SK-N-SH treated with all-trans-retinoic acid at 6 μM for 48 hours (cell line): ENCODE data around the gene SUSD3.

Experiments used
- GLIS3 ChIP-seq: fragments of 250-450 bp; sonication (Bioruptor Pico); IDR thresholded peaks from 2 replicates; pipeline ENCODE4 v1.5.0; 2020; ENCODE audit warnings: mild to moderate bottlenecking, moderate library complexity
- ZFP3 ChIP-seq: fragments of 250-450 bp; sonication (Bioruptor Pico); IDR thresholded peaks from 2 replicates; pipeline ENCODE4 v1.5.0; 2020; ENCODE audit warnings: mild to moderate bottlenecking, moderate library complexity

DNA sequence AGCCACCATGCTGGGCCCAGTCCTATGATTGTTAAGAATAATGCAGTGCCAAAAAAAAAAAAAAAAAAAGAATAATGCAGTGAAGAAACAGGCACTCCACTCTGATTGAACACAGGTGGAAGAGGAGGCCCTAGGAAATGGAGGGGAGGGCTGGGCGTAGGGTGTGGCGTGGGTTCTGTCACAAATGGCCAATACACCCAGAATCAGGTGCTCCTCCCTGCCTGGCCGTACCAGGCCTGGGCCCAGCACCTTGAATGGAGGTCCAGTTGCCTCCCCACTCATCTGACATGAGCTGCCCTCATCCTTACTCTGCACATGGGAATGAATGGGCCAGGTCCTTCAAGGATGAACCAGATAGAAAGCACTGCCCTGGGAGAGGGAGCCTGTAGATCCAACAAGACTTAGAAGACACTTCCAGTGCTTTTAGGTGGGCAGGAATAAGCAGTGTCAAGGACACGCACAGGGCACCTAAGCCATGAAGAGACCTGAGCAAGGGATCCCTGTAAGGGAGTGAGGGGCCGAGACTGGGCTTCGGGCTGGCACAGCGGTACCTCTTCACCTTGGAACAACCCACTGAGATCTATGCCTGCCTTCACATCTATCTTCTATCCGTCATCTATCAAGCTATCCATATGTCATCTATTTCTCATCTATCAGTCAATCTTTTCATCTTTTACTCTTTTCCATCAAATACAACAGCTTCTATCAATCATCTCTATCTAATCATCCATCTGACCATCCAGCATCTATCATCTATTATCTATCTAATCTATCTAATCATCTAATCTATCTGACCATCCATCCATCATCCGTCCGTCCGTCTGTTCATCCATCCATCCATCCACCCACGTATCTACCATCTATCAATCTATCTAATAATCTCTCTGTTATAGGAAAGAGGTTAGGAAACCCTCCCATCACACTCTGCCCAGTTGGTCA lies 59.7 kb downstream of the SUSD3 start:
- no peak for TF ChIP-seq GLIS3
- no peak for TF ChIP-seq ZFP3 (CRISPR knock-in tag)
